Measurements from ENCODE around the gene STARD5. TPM values are rescaled to one million over a fixed set of nuclear protein-coding genes. Genes with fewer than 3 reads are reported as not detected.

Gene STARD5
- total RNA-seq, 1 donor from 2014 or later, result 5.2 TPM

DNA sequence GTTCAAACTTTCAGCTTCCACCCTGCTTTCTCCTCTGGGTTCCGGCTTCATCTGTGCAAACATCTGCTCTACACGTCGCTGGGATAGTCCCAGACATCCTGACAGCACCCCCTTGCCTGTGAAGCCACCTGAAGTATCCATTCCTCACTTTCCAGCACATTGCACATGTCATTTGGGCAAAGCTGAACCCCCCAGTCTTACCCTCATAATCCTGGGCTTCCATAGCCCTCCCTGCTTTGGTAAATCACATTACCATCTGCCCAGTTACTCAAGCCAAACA is 42.5 kb downstream of the STARD5 start:
- TF ChIP-seq, protein P1, sequence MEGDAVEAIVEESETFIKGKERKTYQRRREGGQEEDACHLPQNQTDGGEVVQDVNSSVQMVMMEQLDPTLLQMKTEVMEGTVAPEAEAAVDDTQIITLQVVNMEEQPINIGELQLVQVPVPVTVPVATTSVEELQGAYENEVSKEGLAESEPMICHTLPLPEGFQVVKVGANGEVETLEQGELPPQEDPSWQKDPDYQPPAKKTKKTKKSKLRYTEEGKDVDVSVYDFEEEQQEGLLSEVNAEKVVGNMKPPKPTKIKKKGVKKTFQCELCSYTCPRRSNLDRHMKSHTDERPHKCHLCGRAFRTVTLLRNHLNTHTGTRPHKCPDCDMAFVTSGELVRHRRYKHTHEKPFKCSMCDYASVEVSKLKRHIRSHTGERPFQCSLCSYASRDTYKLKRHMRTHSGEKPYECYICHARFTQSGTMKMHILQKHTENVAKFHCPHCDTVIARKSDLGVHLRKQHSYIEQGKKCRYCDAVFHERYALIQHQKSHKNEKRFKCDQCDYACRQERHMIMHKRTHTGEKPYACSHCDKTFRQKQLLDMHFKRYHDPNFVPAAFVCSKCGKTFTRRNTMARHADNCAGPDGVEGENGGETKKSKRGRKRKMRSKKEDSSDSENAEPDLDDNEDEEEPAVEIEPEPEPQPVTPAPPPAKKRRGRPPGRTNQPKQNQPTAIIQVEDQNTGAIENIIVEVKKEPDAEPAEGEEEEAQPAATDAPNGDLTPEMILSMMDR (IDR thresholded peaks at IDR 0.05), result no peak
- Histone ChIP-seq H3K36me3 (peaks cover 26% of the 10 kb centered on the region), H3K27ac (no peak overlapping the region), H3K4me1 (peaks cover 18% of the 10 kb centered on the region), H3K27me3 (ENCODE audit: low read depth) (no peaks in the 10 kb centered on the region), H3K9me3 (no peaks in the 10 kb centered on the region), H3K4me3 (no peak overlapping the region)
- DNase-seq (no peak), ATAC-seq (no peak)
- intact Hi-C loops (cut with DNase I), result no loop called here

DNA sequence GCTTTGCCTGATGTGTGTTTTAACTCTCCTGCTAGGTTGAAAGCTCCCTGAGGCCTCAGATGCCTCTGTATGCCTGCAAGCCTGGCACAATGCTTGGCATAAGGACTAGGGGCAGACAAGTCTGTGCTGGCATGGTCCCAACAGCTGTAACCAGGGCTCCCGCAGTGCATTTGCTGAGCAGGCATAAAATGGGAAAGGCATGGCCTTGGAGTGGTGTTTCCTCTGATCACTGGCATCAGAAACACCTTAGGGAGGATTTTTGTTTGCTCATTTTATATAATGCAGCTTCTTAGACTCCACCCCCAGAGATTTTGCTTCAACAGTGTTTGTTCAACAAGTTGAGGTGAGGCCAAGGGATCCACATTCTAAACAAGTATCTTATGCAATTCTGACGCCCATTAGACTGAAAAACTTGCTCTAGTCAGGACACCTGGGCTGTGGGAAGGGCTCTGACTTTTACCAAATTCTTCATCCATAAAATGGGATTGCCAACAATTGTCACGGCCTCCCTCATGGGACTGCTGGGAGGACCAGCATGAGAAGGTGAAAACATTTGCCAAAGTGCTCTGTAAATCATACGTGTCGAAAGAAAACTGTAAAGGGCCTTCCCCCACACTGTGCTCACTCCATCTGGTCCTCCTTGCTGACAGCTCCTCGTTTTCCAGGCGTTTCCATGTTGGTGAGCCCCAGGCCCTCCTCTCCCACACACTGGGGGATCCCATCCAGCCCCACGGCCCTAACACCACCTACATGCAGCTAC is 43.1 kb downstream of the STARD5 start:
- H3K9me3 ChIP-seq, result no peaks in the 10 kb centered on the region
- H3K27me3 ChIP-seq (ENCODE audit: low read depth), result no peaks in the 10 kb centered on the region
- peaks cover 21% of the 10 kb centered on the region for H3K36me3 ChIP-seq
- H3K4me1 ChIP-seq, result peaks cover 22% of the 10 kb centered on the region
- no peak for DNase-seq
- ATAC-seq, result no peak
- H3K4me3 ChIP-seq, result no peak overlapping the region
- TF ChIP-seq, protein P1 (IDR thresholded peaks at IDR 0.05), result no peak
- intact Hi-C loops (cut with DNase I), result no loop called here
- H3K27ac ChIP-seq, result no peak overlapping the region

DNA sequence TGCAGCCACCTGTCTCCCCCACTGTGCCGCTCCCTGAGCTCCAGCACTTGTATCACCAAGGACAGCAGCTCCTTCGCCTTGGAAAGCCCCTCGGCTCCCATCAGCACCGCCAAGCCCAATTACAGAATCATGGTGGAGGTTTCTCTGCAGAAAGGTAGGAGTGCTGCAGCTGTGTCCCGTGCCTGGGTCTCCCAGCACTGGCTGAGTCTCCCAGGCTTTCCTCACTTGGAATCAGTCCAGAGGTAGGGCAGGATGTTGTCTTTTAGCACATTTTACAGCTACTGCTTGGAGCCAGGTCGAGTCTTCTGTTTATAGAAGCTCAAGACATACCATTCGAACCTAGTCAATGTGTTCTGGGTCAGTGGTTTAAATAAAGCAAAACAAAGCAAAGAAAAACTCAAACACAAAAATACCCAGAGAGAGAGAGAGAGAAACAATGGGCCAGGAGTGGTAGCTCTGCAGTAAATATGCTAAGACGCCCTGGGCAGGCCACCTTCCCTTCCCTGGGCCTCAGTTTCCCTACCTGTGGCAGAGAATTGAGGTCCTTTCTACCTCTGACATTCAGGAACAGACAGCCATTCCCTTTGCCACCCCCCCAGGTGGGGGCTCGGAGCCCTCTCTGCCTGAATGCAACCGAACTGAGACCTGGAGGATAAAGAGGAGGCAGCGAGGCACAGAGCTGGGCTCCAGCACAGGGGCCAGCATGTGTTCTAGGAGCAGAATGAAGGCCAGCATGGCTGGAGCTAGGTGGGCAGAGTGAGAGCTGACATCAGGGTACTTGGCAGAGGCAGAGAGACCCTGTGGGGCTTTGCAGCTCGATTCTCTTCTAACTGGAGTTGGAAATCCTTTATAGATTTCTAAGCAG is 44.1 kb downstream of the STARD5 start:
- Histone ChIP-seq H3K27me3 (ENCODE audit: low read depth) (no peaks in the 10 kb centered on the region), H3K9me3 (no peaks in the 10 kb centered on the region), H3K4me3 (no peak overlapping the region), H3K36me3 (peaks cover 17% of the 10 kb centered on the region), H3K4me1 (peaks cover 29% of the 10 kb centered on the region), H3K27ac (peak overlapping the region; percentile 0)
- no peak for ATAC-seq
- TF ChIP-seq, protein P1 (IDR thresholded peaks at IDR 0.05), result no peak
- no peak for DNase-seq
- intact Hi-C loops (cut with DNase I), result loop anchor here (5.0 kb wide), 1 partner anchor 122 kb away; no protein-coding TSS in a partner anchor

DNA sequence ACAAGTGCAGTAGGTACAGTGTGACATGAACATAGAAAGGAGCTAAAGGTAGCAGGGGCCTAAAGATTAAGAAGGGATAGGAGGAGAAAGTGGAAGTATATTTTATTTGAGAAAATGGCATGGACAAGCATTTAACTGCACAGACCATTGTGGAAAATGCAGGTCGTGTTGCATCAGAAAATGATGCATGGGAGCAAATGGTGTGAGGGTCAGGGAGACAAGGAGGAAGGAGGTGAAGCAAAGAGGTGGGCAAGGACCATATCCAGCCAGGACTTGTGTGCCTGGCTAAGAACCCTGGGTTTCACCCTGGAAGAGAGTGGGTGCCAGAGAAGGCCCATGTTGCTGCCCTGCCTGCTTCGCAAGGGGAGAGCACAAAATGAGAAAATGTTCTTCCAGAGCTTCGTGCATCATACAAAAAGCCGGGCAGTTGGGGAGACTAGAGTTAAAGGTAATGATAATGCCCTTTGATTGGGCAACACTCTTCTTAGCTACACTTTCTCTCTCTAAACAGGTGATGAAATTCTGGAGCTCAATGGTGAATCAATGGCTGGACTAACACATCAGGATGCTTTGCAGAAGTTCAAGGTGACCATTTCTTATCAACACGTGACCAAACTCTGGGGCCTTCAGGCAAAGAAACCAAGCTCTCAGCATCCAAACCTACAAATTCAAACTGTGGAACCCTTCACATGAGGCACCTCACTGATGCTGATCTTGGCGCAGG is 45.5 kb downstream of the STARD5 start:
- TF ChIP-seq, protein P1 (IDR thresholded peaks at IDR 0.05), result no peak
- intact Hi-C loops (cut with DNase I), result loop anchor here (5.0 kb wide), 1 partner anchor 124 kb away; no protein-coding TSS in a partner anchor
- Histone ChIP-seq H3K4me1 (peaks cover 32% of the 10 kb centered on the region), H3K9me3 (no peaks in the 10 kb centered on the region), H3K27me3 (ENCODE audit: low read depth) (no peaks in the 10 kb centered on the region), H3K36me3 (peaks cover 18% of the 10 kb centered on the region), H3K4me3 (no peak overlapping the region), H3K27ac (no peak overlapping the region)
- DNase-seq (no peak), ATAC-seq (no peak)

DNA sequence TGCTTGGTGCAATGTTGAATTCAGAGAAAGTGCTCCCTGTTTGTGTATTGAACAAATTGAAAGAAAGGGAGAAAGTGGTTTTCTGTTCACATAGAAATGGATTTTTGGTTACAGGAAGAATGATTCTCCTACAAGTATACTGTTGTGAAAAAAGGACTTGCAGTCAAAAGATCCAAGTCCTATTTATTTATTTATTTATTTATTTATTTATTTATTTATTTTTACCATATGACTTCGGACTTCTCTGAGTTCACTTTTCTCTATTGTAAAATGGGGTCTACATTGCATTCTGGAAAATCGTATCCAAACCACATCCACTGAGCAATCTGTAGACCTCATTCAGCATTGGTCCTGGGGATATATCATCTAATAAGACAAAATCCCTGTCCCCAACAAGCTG is 46.1 kb downstream of the STARD5 start:
- H3K4me3 ChIP-seq, result no peak overlapping the region
- no peaks in the 10 kb centered on the region for H3K27me3 ChIP-seq (ENCODE audit: low read depth)
- intact Hi-C loops (cut with DNase I), result loop anchor here (5.0 kb wide), 1 partner anchor 124 kb away; no protein-coding TSS in a partner anchor
- TF ChIP-seq, protein P1 (IDR thresholded peaks at IDR 0.05), result no peak
- H3K4me1 ChIP-seq, result peaks cover 32% of the 10 kb centered on the region
- no peak for ATAC-seq
- H3K27ac ChIP-seq, result no peak overlapping the region
- no peaks in the 10 kb centered on the region for H3K9me3 ChIP-seq
- no peak for DNase-seq
- peaks cover 20% of the 10 kb centered on the region for H3K36me3 ChIP-seq
